Activated T-cell treated with anti-CD3 and anti-CD28 coated beads, Interleukin-2, amount 50 U/mL, for 72 hours (primary cell): ENCODE measurements around the gene MAML3. TPM values are rescaled to one million over a fixed set of nuclear protein-coding genes. Genes with fewer than 3 reads are reported as not detected.

Experiments used
- ATAC-seq, 2 donors: fragments of 150-1000 bp; cut with Tn5 transposase; replicated peaks in 1 of 2; 2 replicates each; pipeline ENCODE4 v1.10.0; 2021; ENCODE audit warnings: moderate library complexity in 2 of 2, mild to moderate bottlenecking in 1 of 2
- DNase-seq, 2 donors: peaks; one replicate each; pipeline ENCODE4 v3.0.0; 2021 to 2022; ENCODE audit warnings: mixed read lengths in 1 of 2
- H3K27ac Mint-ChIP-seq: one replicate; pipeline ENCODE4 v1.8.0; 2022; ENCODE audit warnings: mild to moderate bottlenecking, moderate library complexity, mixed read lengths
- H3K27me3 Mint-ChIP-seq: one replicate; pipeline ENCODE4 v1.8.0; 2022; ENCODE audit warnings: low read depth, mixed read lengths
- H3K36me3 Mint-ChIP-seq, 2 donors: one replicate each; pipeline ENCODE4 v1.8.0; 2022; ENCODE audit warnings: mixed read lengths in 2 of 2, mild to moderate bottlenecking in 1 of 2; ENCODE audit not compliant: insufficient read depth in 2 of 2
- H3K4me1 Mint-ChIP-seq: one replicate; pipeline ENCODE4 v1.8.0; 2022; ENCODE audit warnings: low read depth, mixed read lengths
- H3K4me3 Mint-ChIP-seq, 2 donors: one replicate each; pipeline ENCODE4 v1.8.0; 2022; ENCODE audit warnings: mild to moderate bottlenecking in 2 of 2, mixed read lengths in 2 of 2, moderate library complexity in 2 of 2
- H3K9me3 Mint-ChIP-seq, 2 donors: one replicate each; pipeline ENCODE4 v1.8.0; 2022; ENCODE audit warnings: mixed read lengths in 2 of 2
- total RNA-seq, 2 donors: library from RNA; stranded (reverse); gene quantifications; one replicate each; pipeline ENCODE4 v1.2.3, GENCODE V29; 2022

MAML3 gene
- total RNA-seq, 2 donors from 2014 or later, result 5.3 to 5.5 TPM

- Mint-ChIP-seq H3K27me3 (peaks cover 13% of the 10 kb centered on the region), H3K9me3 (peaks cover 0 to 2% of the 10 kb centered on the region in 2 donors)
Observed at GRCh38 chr4:140172960-140173359, 19.0 kb upstream of the MAML3 start.

GRCh38 chr4:140170299-140170698, 16.3 kb upstream of the MAML3 start:
- DNase-seq (no peak), ATAC-seq (no peak)
- Mint-ChIP-seq H3K27ac (no peak overlapping the region), H3K4me1 (peaks cover 8% of the 10 kb centered on the region), H3K27me3 (no peaks in the 10 kb centered on the region), H3K9me3 (no peaks in the 10 kb centered on the region), H3K4me3 (no peak overlapping the region), H3K36me3 (no peaks in the 10 kb centered on the region)

More at GRCh38 chr4:140172960-140173359, 19.0 kb upstream of the MAML3 start:
- Mint-ChIP-seq H3K4me3 (no peak overlapping the region), H3K4me1 (peaks cover 8% of the 10 kb centered on the region), H3K27ac (no peak overlapping the region), H3K36me3 (no peaks in the 10 kb centered on the region)
- no peak for ATAC-seq
- DNase-seq, result no peak

GRCh38 chr4:140168936-140169335, 15.0 kb upstream of the MAML3 start:
- no peaks in the 10 kb centered on the region for H3K36me3 Mint-ChIP-seq
- DNase-seq (no peak), ATAC-seq (no peak)
- H3K4me3 Mint-ChIP-seq, result no peak overlapping the region
- H3K27me3 Mint-ChIP-seq, result no peaks in the 10 kb centered on the region
- no peaks in the 10 kb centered on the region for H3K9me3 Mint-ChIP-seq
- no peaks in the 10 kb centered on the region for H3K4me1 Mint-ChIP-seq
- no peak overlapping the region for H3K27ac Mint-ChIP-seq

GRCh38 chr4:140168474-140168873, 14.5 kb upstream of the MAML3 start:
- Mint-ChIP-seq H3K36me3 (no peaks in the 10 kb centered on the region), H3K4me1 (no peaks in the 10 kb centered on the region), H3K4me3 (no peak overlapping the region), H3K27me3 (no peaks in the 10 kb centered on the region), H3K9me3 (no peaks in the 10 kb centered on the region), H3K27ac (no peak overlapping the region)
- ATAC-seq (no peak), DNase-seq (no peak)

GRCh38 chr4:140163029-140163810, 9.2 kb upstream of the MAML3 start:
- DNase-seq (no peak), ATAC-seq (no peak)
- H3K36me3 Mint-ChIP-seq, result peaks cover 0 to 4% of the 10 kb centered on the region in 2 donors
- H3K4me1 Mint-ChIP-seq, result peaks cover 11% of the 10 kb centered on the region
- H3K27ac Mint-ChIP-seq, result no peak overlapping the region
- H3K27me3 Mint-ChIP-seq, result no peaks in the 10 kb centered on the region
- peak overlapping the region in 1 of 2 donors; percentile 13 for H3K4me3 Mint-ChIP-seq
- H3K9me3 Mint-ChIP-seq, result peaks cover 2 to 3% of the 10 kb centered on the region in 2 donors

- H3K27ac Mint-ChIP-seq, result no peak overlapping the region
- peak overlapping the region in 1 of 2 donors; percentile 7 for H3K4me3 Mint-ChIP-seq
- H3K27me3 Mint-ChIP-seq, result no peaks in the 10 kb centered on the region
- ATAC-seq, result no peak
- H3K36me3 Mint-ChIP-seq, result peaks cover 0 to 4% of the 10 kb centered on the region in 2 donors
- no peak for DNase-seq
- peaks cover 2 to 3% of the 10 kb centered on the region in 2 donors for H3K9me3 Mint-ChIP-seq
- peaks cover 14% of the 10 kb centered on the region for H3K4me1 Mint-ChIP-seq
Observed at GRCh38 chr4:140162596-140162995, 8.6 kb upstream of the MAML3 start.

- Mint-ChIP-seq H3K9me3 (peaks cover 2 to 3% of the 10 kb centered on the region in 2 donors), H3K4me1 (peaks cover 49% of the 10 kb centered on the region), H3K27ac (no peak overlapping the region), H3K36me3 (peaks cover 3 to 4% of the 10 kb centered on the region in 2 donors), H3K27me3 (peaks cover 12% of the 10 kb centered on the region), H3K4me3 (no peak overlapping the region)
- no peak for ATAC-seq
- DNase-seq, result no peak
Observed at GRCh38 chr4:140158365-140159030, 4.5 kb upstream of the MAML3 start.

GRCh38 chr4:140157341-140157740, 3.4 kb upstream of the MAML3 start:
- peaks cover 2 to 3% of the 10 kb centered on the region in 2 donors for H3K9me3 Mint-ChIP-seq
- peaks cover 39% of the 10 kb centered on the region for H3K4me1 Mint-ChIP-seq
- ATAC-seq (no peak), DNase-seq (no peak)
- H3K4me3 Mint-ChIP-seq, result no peak overlapping the region
- H3K27ac Mint-ChIP-seq, result no peak overlapping the region
- H3K27me3 Mint-ChIP-seq, result peaks cover 12% of the 10 kb centered on the region
- H3K36me3 Mint-ChIP-seq, result peaks cover 3 to 4% of the 10 kb centered on the region in 2 donors

- Mint-ChIP-seq H3K4me1 (peaks cover 38% of the 10 kb centered on the region), H3K27ac (peak overlapping the region; percentile 66), H3K36me3 (peaks cover 2 to 3% of the 10 kb centered on the region in 2 donors), H3K27me3 (peaks cover 12% of the 10 kb centered on the region), H3K4me3 (peak overlapping the region; percentile 54 to 75), H3K9me3 (peaks cover under 1 to 3% of the 10 kb centered on the region in 2 donors)
- peak; percentile 51 to 62 for DNase-seq
- ATAC-seq, result peak; percentile 41 to 56
Observed at GRCh38 chr4:140156529-140157171, 2.7 kb upstream of the MAML3 start.

- H3K4me3 Mint-ChIP-seq, result peak overlapping the region; percentile 95 to 99
- ATAC-seq, result no peak
- DNase-seq, result no peak
- H3K4me1 Mint-ChIP-seq, result peaks cover 47% of the 10 kb centered on the region
- H3K9me3 Mint-ChIP-seq, result no peaks in the 10 kb centered on the region
- peaks cover 15% of the 10 kb centered on the region for H3K27me3 Mint-ChIP-seq
- H3K36me3 Mint-ChIP-seq, result peaks cover 0 to 3% of the 10 kb centered on the region in 2 donors
- H3K27ac Mint-ChIP-seq, result no peak overlapping the region
Observed at GRCh38 chr4:140154572-140154891, 548 bp upstream of the MAML3 start.

- Mint-ChIP-seq H3K9me3 (no peaks in the 10 kb centered on the region), H3K4me3 (peak overlapping the region; percentile 95 to 99), H3K36me3 (peaks cover 0 to 3% of the 10 kb centered on the region in 2 donors), H3K27ac (peak overlapping the region; percentile 63), H3K27me3 (peaks cover 26% of the 10 kb centered on the region), H3K4me1 (peaks cover 52% of the 10 kb centered on the region)
- ATAC-seq (no peak), DNase-seq (no peak)
Observed at GRCh38 chr4:140153419-140153717, 616 bp downstream of the MAML3 start.

GRCh38 chr4:140152751-140153418, 1.1 kb downstream of the MAML3 start:
- H3K36me3 Mint-ChIP-seq, result peaks cover 0 to 3% of the 10 kb centered on the region in 2 donors
- H3K9me3 Mint-ChIP-seq, result no peaks in the 10 kb centered on the region
- peak overlapping the region; percentile 63 for H3K27ac Mint-ChIP-seq
- ATAC-seq, result no peak
- H3K4me1 Mint-ChIP-seq, result peaks cover 55% of the 10 kb centered on the region
- peak; percentile 49 to 59 for DNase-seq
- H3K27me3 Mint-ChIP-seq, result peaks cover 31% of the 10 kb centered on the region
- H3K4me3 Mint-ChIP-seq, result peak overlapping the region; percentile 95 to 99
